Renal cortex interstitium (tissue), 11 donors: ENCODE measurements around the gene KIAA1671. TPM values are rescaled to one million over a fixed set of nuclear protein-coding genes. Genes with fewer than 3 reads are reported as not detected.

Source experiments
- DNase-seq, 11 donors: peaks; one replicate each; pipeline ENCODE4 v3.0.0-alpha.2; 2013; ENCODE audit warnings: low read depth in 9 of 11, low spot score in 4 of 11; ENCODE audit errors: extremely low read depth in 1 of 11
- polyA plus RNA-seq, 3 donors: library from polyadenylated mRNA; unstranded; fragments of 120-200 nt; gene quantifications; one replicate each; pipeline ENCODE4 v1.2.1, GENCODE V29; 2013; ENCODE audit not compliant: insufficient read length in 3 of 3

KIAA1671 gene
- polyA plus RNA-seq, 3 donors = 24.5 to 26.0 (median 25.9) TPM

- peak in 3 of 11 donors; percentile 26 to 36 (median 36) for DNase-seq
Measured at GRCh38 chr22:24996420-24996952, 44.0 kb downstream of the KIAA1671 start.

DNA sequence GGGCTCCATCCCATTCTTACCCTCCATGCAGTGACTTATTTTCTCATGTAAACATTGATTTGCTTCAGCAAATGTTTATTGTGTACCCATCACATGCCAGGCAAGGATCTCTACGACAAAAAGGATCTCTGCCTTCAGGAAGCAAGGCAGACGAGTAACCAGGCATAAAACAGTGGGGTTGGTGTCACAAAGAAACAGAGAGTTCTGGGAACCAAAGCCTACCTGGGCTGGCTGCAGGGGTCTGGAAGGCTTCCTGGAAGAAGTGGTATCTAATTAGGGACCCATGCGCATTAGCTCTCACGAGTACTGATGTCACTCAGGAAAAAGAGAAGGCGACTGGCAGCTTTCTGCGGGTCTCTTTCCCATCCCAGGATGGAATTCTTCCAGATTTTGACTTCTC lies 44.5 kb downstream of the KIAA1671 start:
- no peak for DNase-seq

DNA sequence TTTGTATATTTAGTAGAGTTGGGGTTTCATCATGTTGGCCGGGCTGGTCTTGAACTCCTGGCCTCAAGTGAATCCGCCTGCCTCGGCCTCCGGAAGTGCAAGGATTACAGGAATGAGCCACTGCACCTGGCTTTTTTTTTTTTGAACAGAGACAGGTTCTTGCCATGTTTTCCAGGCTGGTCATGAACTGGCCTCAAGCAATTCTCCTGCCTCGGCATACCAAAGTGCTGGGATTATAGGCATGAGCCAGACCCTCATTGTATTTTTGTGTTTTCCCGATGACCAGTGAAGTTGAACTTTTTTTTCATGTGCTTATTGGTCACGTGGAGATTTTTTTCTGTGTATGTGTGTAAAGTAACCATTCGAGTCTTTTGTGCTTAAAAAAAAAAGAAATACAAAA lies 48.2 kb downstream of the KIAA1671 start:
- DNase-seq = no peak

DNA sequence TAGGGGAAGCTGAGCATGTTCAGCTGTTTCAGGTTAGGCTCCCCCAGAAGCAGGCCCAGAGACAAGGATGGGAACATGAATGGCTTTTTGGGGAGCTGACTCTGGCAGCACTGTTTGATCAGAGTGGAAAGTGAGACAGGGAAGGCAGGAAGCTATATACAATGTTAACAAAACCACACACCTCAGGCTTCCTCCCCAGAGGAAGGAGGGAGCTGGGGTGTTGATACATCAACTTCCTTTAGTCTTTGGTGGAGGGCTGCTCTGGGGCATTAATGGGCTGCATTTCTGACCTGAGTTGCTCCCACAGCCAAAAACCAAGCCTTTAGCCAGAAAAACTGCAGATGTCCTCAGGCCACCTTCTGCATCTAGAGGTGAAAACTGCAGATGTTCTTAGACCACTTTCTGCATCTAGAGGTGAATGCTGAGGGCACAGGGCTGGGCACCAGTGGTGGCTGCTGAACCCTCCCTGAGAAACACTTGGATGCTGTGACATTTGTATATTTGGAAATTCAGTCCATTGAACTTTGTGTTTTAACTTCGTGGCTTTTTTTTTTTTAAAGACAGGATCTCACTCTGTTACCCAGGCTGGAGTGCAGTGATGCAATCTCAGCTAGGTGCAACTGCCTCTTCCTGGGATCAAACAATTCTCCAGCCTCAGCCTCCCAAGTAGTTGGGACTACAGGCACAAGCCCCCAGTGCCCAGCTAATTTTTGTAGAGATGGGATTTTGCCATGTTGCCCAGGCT lies 49.9 kb downstream of the KIAA1671 start:
- no peak for DNase-seq

DNA sequence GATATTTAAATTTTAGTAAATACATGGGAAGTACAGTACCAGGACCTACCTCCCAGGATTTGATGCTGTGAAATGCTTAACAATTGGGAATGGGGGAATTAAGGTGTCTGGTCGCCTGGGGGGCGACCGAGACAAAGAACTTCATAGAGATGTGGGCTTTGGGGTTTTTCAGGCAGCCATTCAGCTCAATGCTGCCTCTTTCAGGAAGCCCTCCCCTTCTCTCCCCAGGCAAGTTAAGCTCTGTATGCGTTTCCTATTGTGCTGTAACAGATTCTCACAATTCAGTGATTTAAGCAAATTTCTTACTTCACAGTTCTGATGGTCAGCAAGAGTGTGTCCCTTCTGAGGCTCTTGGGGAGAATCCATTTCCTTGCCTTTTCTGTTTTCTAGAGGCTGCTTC lies 53.8 kb downstream of the KIAA1671 start:
- no peak for DNase-seq

DNA sequence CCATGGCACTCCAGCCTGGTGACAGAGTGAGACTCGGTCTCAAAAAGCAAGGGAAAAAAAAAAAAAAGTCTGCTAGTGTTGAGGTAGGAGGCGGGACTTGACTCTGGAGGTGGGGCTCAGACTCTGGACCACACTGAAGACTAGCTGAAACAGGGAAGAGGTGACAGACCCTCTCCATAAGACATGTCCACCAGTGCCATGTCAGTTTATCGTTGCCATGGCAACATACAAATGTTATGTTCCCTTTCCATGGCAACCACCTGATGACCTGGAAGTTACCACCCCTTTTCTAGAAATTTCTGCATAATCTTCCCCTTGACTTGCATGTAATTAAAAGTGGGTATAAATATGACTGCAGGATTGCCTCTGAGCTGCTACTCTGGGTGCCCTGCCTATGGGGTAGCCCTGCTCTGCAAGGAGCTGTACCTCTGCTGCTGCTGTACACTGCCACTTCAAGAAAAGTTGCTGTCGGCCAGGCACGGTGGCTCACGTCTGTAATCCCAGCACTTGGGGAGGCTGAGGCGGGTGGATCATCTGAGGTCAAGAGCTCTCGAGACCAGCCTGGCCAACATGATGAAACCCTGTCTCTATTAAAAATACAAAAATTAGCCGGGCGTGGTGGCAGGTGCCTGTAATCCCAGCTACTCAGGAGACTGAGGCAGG lies 55.1 kb downstream of the KIAA1671 start:
- no peak for DNase-seq

GRCh38 chr22:25008666-25009065 lies 56.1 kb downstream of the KIAA1671 start:
- DNase-seq = no peak

- no peak for DNase-seq
Measured at GRCh38 chr22:25012741-25013143, 60.2 kb downstream of the KIAA1671 start.

- peak in 2 of 11 donors; percentile 11 to 32 for DNase-seq
Measured at GRCh38 chr22:25013607-25014006, 61.1 kb downstream of the KIAA1671 start.

DNA sequence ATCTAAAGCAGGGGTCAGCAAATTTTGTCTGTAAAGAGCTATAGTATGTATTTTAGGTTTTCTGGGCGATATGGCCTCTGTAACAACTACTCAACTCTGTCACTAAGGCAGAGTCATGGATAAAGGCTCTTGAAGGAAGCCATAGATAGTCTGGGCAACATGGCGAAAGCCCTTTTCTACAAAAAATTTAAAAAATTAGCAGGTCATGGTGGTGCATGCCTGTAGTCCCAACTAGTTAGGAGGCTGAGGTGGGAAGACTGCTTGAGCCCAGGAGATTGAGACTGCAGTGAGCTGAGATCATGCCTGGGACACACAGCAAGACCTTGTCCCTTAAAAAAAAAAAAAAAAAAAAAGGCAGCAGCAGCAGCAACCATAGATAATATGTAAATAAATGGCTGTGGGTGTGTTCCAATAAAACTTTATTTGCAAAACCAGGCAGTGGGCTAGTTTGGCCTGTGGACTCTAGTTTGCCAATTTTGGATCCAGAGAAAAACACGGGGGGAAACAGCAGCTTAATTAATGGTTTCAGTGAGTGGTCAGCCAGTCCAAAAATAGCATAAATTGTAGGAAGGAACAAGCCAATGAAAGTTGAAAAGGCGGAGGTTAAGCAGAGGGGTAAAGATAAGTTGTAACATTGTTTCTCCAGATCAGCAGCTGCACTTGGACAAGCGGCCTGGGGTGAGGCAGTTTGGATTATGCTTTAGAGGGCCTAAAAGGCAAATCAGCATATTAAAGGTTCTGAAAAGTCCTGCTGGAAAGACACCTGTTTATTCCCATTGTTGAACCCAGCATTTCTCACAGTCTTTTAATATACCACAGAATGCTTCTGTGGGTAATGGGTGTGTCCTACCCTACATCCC lies 62.6 kb downstream of the KIAA1671 start:
- DNase-seq = no peak

DNA sequence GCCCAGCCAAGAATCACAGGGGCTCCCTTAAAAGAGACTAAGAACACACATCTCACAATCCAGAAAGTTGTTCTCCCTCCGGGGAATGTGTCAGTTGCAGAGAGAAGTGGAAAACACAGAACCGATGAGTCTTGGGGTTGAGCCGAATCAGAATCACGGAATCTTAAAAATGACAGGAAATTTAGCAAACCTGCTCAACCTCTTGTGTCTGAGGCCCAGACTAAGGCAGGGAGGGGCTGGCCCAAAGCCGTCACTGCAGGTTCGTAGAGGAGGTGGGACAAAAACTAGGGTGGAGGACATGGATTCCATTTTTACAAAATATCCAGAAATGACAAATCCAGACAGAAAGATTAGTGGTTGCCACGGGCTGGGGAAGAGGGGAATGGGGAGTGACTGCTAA lies 63.8 kb downstream of the KIAA1671 start:
- DNase-seq = no peak

DNA sequence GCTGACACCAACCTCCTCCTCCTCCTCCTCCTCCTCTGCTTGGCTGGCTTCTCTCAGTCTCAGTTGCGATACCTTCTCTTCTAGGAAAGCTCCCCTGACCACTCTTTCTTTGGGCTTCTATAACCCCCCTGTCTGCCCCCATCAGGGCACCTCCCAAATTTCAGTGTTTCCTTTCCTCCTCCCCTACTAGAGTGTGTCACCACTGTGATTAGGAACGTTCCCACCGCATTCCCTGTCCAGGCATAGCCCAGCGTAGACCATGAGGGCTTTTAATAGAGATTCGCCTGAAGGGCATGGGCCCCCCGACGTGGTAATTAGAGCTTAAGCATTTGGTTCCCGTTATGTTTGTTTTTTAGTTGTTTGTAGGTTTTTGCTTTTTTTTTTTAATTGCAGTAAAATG lies 65.5 kb downstream of the KIAA1671 start:
- DNase-seq = no peak

- DNase-seq = no peak
Measured at GRCh38 chr22:25019427-25020184, 67.1 kb downstream of the KIAA1671 start.

DNA sequence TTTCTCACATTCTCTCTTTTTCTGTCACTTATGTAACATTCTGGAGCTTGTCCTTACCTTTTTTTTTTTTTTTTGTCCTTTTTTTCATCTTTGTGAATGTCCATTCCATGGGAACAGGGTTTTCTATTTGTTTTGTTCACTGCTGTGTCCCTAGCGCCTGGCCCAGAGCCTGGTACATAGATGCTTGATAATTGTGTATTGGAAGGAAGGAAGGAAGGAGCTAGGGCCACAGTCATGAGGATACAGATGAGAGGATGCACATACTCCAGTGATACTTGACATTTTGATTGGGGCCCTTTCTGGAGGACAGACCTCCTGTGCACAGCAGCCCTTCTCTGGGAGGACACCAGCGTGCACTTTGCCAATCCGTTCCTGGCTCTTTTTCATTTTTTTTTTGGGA lies 68.9 kb downstream of the KIAA1671 start:
- no peak for DNase-seq

GRCh38 chr22:25021976-25022711 lies 69.6 kb downstream of the KIAA1671 start:
- DNase-seq = no peak

- DNase-seq = no peak
Measured at GRCh38 chr22:25023879-25024278, 71.4 kb downstream of the KIAA1671 start.

DNA sequence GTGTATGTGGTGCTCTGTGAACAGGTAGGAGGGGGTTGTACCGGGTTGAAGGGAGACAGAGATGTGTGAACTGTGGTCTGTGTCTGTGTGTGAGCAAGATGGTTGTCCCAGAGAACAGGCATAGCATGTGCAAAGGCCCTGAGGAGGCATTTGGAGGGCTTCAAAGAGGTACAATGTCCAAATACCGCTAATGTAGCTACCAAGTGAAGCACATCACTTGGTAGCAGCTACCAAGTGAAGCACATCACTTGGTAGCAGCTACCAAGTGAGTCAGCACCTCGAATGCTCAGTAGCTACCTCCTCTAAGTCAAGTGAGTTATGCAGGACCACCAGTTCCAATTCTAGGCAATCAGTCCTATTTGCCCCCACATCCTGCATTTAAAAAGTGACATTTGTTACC lies 72.4 kb downstream of the KIAA1671 start:
- no peak for DNase-seq
